ENCODE measurements around the gene CNTN3. TPM values are rescaled to one million over a fixed set of nuclear protein-coding genes. Genes with fewer than 3 reads are reported as not detected.

Gene CNTN3
- total and polyA plus RNA-seq, 2 of the 13 experiments (the other 11 are each of a cell fraction or from before 2014, with no cell fraction given), result not detected

- TF ChIP-seq DBP (CRISPR knock-in tag; IDR thresholded peaks at IDR 0.05; ENCODE audit: not compliant biosample characterization), result no peak
- TF ChIP-seq TAF15 (IDR thresholded peaks at IDR 0.05; ENCODE audit: low read depth, low read length, poor library complexity, severe bottlenecking), result no peak
- TF ChIP-seq, protein P1, sequence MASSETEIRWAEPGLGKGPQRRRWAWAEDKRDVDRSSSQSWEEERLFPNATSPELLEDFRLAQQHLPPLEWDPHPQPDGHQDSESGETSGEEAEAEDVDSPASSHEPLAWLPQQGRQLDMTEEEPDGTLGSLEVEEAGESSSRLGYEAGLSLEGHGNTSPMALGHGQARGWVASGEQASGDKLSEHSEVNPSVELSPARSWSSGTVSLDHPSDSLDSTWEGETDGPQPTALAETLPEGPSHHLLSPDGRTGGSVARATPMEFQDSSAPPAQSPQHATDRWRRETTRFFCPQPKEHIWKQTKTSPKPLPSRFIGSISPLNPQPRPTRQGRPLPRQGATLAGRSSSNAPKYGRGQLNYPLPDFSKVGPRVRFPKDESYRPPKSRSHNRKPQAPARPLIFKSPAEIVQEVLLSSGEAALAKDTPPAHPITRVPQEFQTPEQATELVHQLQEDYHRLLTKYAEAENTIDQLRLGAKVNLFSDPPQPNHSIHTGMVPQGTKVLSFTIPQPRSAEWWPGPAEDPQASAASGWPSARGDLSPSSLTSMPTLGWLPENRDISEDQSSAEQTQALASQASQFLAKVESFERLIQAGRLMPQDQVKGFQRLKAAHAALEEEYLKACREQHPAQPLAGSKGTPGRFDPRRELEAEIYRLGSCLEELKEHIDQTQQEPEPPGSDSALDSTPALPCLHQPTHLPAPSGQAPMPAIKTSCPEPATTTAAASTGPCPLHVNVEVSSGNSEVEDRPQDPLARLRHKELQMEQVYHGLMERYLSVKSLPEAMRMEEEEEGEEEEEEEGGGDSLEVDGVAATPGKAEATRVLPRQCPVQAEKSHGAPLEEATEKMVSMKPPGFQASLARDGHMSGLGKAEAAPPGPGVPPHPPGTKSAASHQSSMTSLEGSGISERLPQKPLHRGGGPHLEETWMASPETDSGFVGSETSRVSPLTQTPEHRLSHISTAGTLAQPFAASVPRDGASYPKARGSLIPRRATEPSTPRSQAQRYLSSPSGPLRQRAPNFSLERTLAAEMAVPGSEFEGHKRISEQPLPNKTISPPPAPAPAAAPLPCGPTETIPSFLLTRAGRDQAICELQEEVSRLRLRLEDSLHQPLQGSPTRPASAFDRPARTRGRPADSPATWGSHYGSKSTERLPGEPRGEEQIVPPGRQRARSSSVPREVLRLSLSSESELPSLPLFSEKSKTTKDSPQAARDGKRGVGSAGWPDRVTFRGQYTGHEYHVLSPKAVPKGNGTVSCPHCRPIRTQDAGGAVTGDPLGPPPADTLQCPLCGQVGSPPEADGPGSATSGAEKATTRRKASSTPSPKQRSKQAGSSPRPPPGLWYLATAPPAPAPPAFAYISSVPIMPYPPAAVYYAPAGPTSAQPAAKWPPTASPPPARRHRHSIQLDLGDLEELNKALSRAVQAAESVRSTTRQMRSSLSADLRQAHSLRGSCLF (CRISPR knock-in tag; IDR thresholded peaks at IDR 0.05; ENCODE audit: borderline replicate concordance), result no peak
- TF ChIP-seq PHF8 (CRISPR knock-in tag; IDR thresholded peaks at IDR 0.05), result no peak
- no peak for TF ChIP-seq ZNF776 (CRISPR knock-in tag; IDR thresholded peaks at IDR 0.05)
- no peak for TF ChIP-seq ZNF335 (CRISPR knock-in tag; IDR thresholded peaks at IDR 0.05)
- TF ChIP-seq ZNF263 (CRISPR knock-in tag; IDR thresholded peaks at IDR 0.05), result no peak
- TF ChIP-seq ZNF777 (CRISPR knock-in tag; IDR thresholded peaks at IDR 0.05), result no peak
These were observed 17.1 kb upstream of the CNTN3 start (continued) for GRCh38 chr3:74631351-74632140.

All from HepG2 (cell line).